ENCODE results near the gene FBN1.

DNA sequence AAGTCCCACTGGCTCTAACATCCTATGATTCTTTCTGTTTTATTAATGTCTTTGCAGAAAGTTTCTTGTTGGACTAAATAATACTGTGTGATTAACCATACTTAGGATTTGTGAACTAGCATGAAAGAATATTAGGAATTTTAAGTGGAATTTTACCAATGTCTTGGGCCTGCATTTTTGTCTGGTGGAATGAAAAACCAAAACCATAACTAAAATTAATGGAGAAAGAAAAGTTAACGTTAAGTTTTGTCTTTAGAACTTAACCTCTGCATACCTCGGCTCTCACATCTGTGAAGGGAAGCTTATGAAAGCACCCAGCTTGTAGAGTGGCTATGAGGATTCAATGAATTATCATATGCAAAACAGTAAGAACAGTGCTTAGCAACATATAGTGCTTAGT, 6.5 kb downstream of the FBN1 start:
- TF ChIP-seq REST (IDR thresholded peaks at IDR 0.05; ENCODE audit: low read depth) (no peak), EP300 (IDR thresholded peaks at IDR 0.05; ENCODE audit: borderline replicate concordance) (no peak), TCF12 (IDR thresholded peaks at IDR 0.05; ENCODE audit: low read depth) (no peak), RAD21 (IDR thresholded peaks at IDR 0.05; ENCODE audit: low read depth) (no peak), YY1 (IDR thresholded peaks at IDR 0.05; ENCODE audit: low read depth) (no peak), CREB1 (IDR thresholded peaks at IDR 0.05; ENCODE audit: low read depth) (no peak), USF1 (IDR thresholded peaks at IDR 0.05) (no peak), MAX (IDR thresholded peaks at IDR 0.05) (no peak), FOXM1 (IDR thresholded peaks at IDR 0.05; ENCODE audit: borderline replicate concordance, low read depth) (no peak), TAF1 (IDR thresholded peaks at IDR 0.05; ENCODE audit: low read depth) (no peak), CEBPB (IDR thresholded peaks at IDR 0.05) (no peak), EGR1 (IDR thresholded peaks at IDR 0.05) (no peak), TEAD4 (IDR thresholded peaks at IDR 0.05) (no peak)
